Ovary (tissue), 9 donors: ENCODE data around the gene ZNF213. TPM values are rescaled to one million over a fixed set of nuclear protein-coding genes. Genes with fewer than 3 reads are reported as not detected.

Source experiments
- DNase-seq, 5 donors: peaks; one replicate each; pipeline ENCODE4 v3.0.0-alpha.2; 2019 to 2020
- H3K27ac ChIP-seq, 2 donors: fragments of 200-600 bp; one replicate each; pipeline versions ENCODE4 v1.5.1 to v1.8.0; 2019 to 2022
- H3K27me3 ChIP-seq: fragments of 200-600 bp; one replicate; pipeline ENCODE4 v1.8.0; 2022
- H3K36me3 ChIP-seq: fragments of 200-600 bp; sonication (generic); one replicate; pipeline ENCODE4 v1.5.1; 2019
- H3K4me1 ChIP-seq: one replicate; pipeline ENCODE4 v1.8.1; 2013; ENCODE audit warnings: mild to moderate bottlenecking, moderate library complexity; ENCODE audit not compliant: insufficient read depth
- H3K4me3 ChIP-seq: fragments of 200-600 bp; sonication (generic); one replicate; pipeline ENCODE4 v1.5.1; 2017
- H3K9me3 ChIP-seq, 2 donors: fragments of 200-600 bp in 1 of 2; sonication (generic) in 1 of 2; one replicate each; pipeline versions ENCODE4 v1.5.1 to v1.8.1; 2013 to 2019; ENCODE audit warnings: mild to moderate bottlenecking in 1 of 2, moderate library complexity in 1 of 2
- CTCF ChIP-seq, 3 donors: fragments of 450-650 bp in 2 of 3; fragments of 200-600 bp in 1 of 3; IDR thresholded peaks; one replicate each; pipeline versions ENCODE4 v1.5.1 to v1.8.0; 2016 to 2022; ENCODE audit warnings: antibody characterized with exemption in 3 of 3, mild to moderate bottlenecking in 1 of 3
- EP300 ChIP-seq: sonication (generic); formaldehyde crosslinking; IDR thresholded peaks from one replicate; pipeline ENCODE4 v1.6.1; 2017; ENCODE audit warnings: antibody characterized with exemption
- POLR2A ChIP-seq: fragments of 450-650 bp; IDR thresholded peaks from one replicate; pipeline ENCODE4 v1.6.1; 2017; ENCODE audit warnings: antibody characterized with exemption, mild to moderate bottlenecking, moderate library complexity
- WGBS, 3 donors: extraction: QIAGEN DNeasy Blood & Tissue Kit in 1 of 3; methylation state at CpG; one replicate each; pipeline versions ENCODE4 v1.1.5 to v1.1.7; 2013 to 2017; 5-methylcytosine and 5-hydroxymethylcytosine counted together
- intact Hi-C, 4 donors: fragments of 100-400 bp; cut with DNase I; formaldehyde crosslinking; loops; one replicate each; pipeline versions ENCODE4 v1.11.0 to v1.15.1; 2022 to 2023
- polyA plus RNA-seq, 2 donors: library from polyadenylated mRNA; stranded (reverse); fragments of 200-250 nt in 1 of 2; fragments of 350-450 nt in 1 of 2; fragmentation: Illumina TruSeq in 1 of 2; extraction: RNeasy Lipid Tissue Mini Kit (QIAGEN cat#74804) in 1 of 2; gene quantifications; one replicate each; pipeline ENCODE4 v1.2.3, GENCODE V29; 2013 to 2014
- total RNA-seq, 7 donors: library from RNA; depleted of rRNA in 2 of 7; stranded (reverse); fragments of >200 nt in 2 of 7; fragmentation: NEBNext Ultra II Directional in 3 of 7; extraction: Animal tissue kit (Norgen Biotek cat#: 25700) in 3 of 7; gene quantifications; one replicate each; pipeline versions ENCODE4 v1.1.0 to v1.2.4, GENCODE V29; 2016 to 2023
- donor health status: DM: no; HTN: no; CAD: no; lungs with moderate emphysema.
- donor health status: DM: no; HTN: no; CAD: no.
- donor health status: Bipolar disorder and iron deficiency.
- donor health status: DM: yes; HTN: yes; CAD: no.
- donor health status: DM: no; HTN: no; CAD: no.
- donor health status: DM: yes; HTN: yes; CAD: no.

The ZNF213 gene
- total and polyA plus RNA-seq, 9 donors, result 0.95 to 18.9 (median 11.4) TPM

GRCh38 chr16:3186946-3187690, 52.3 kb downstream of the ZNF213 start:
- Histone ChIP-seq H3K27me3 (no peaks in the 10 kb centered on the region), H3K27ac (no peak overlapping the region), H3K4me3 (no peak overlapping the region), H3K9me3 (peaks cover 0 to 9% of the 10 kb centered on the region in 2 donors), H3K36me3 (no peaks in the 10 kb centered on the region), H3K4me1 (peaks cover 1% of the 10 kb centered on the region)
- no peak for DNase-seq
- WGBS, 3 donors, result 74 to 80% (median 80%) methylated on average over 23 of the region's 23 CpGs
- intact Hi-C loops, result no loop called here
- no peak for TF ChIP-seq POLR2A

GRCh38 chr16:3187798-3188674, 53.2 kb downstream of the ZNF213 start, which contains the start of gene OR1F1:
OR1F1 (plus strand) TSS chr16:3188204.
- no peak for DNase-seq
- Histone ChIP-seq H3K27me3 (no peaks in the 10 kb centered on the region), H3K36me3 (no peaks in the 10 kb centered on the region), H3K4me3 (no peak within 1 kb of the TSS), H3K9me3 (peaks cover 0 to 9% of the 10 kb centered on the region in 2 donors), H3K4me1 (peaks cover 1% of the 10 kb centered on the region), H3K27ac (no peak within 1 kb of the TSS)
- intact Hi-C loops, result no loop called here
- no peak for TF ChIP-seq POLR2A
- TF ChIP-seq EP300, result no peak
- TF ChIP-seq CTCF (IDR thresholded peaks at IDR 0.05), result no peak
- WGBS, 3 donors, result 1 to 2% (median 1%) methylated on average over 51 of the region's 51 CpGs

DNA sequence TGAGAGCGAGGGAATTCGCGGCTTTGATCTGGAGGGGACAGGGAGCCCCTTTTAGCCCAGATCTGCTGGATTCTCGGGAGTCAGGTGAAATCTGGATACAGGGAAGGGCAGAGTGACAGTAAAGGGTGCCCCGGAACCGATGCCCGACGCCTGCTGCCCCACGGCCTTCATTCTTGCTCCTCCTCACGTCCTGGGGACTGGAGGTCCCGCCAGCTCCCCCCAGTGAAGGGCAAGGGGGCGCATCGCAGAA, 53.8 kb downstream of the ZNF213 start:
- 1 to 3% (median 1%) methylated on average over 13 of the region's 13 CpGs for WGBS, 3 donors
- TF ChIP-seq EP300, result no peak
- DNase-seq, result no peak
- no peaks in the 10 kb centered on the region for H3K27me3 ChIP-seq
- H3K36me3 ChIP-seq, result no peaks in the 10 kb centered on the region
- H3K9me3 ChIP-seq, result peaks cover 0 to 12% of the 10 kb centered on the region in 2 donors
- no peak overlapping the region for H3K27ac ChIP-seq
- intact Hi-C loops, result no loop called here
- H3K4me1 ChIP-seq, result peaks cover 1% of the 10 kb centered on the region
- no peak overlapping the region for H3K4me3 ChIP-seq

- Histone ChIP-seq H3K4me1 (peaks cover 1% of the 10 kb centered on the region), H3K27ac (no peak overlapping the region), H3K9me3 (peaks cover 0 to 12% of the 10 kb centered on the region in 2 donors), H3K36me3 (no peaks in the 10 kb centered on the region), H3K27me3 (no peaks in the 10 kb centered on the region), H3K4me3 (no peak overlapping the region)
- TF ChIP-seq CTCF (IDR thresholded peaks at IDR 0.05), result no peak
- TF ChIP-seq EP300, result no peak
- no peak for TF ChIP-seq POLR2A
- DNase-seq, result no peak
- intact Hi-C loops, result no loop called here
- WGBS, 3 donors, result 2% methylated on average over 48 to 61 of the region's 61 CpGs
These were observed 54.3 kb downstream of the ZNF213 start for GRCh38 chr16:3188925-3189825.

DNA sequence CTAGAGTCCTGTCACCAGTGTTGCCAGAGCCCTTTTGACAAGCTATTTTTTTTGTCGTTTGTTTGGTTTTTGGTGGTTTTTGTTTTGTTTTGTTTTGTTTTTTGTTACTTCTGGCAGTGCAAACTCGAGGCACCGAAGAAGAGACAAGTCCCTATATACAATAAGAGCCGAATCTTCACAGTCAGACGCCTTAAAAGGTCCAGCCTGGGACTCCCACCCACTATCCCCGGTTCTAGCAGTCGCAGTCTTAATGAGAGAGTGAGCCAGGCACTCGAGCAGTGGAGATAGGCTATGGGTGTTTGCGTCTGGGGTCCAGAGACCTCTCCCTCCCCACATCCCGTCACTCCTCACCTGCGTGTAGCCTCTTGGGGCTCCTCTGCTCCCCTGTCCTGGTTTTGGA, 55.0 kb downstream of the ZNF213 start:
- Histone ChIP-seq H3K27ac (no peak overlapping the region), H3K4me3 (no peak overlapping the region), H3K36me3 (no peaks in the 10 kb centered on the region), H3K9me3 (peaks cover 0 to 8% of the 10 kb centered on the region in 2 donors), H3K4me1 (peaks cover 1% of the 10 kb centered on the region), H3K27me3 (no peaks in the 10 kb centered on the region)
- 12 to 13% (median 12%) methylated on average over 11 of the region's 11 CpGs for WGBS, 3 donors
- no peak for TF ChIP-seq CTCF (IDR thresholded peaks at IDR 0.05)
- TF ChIP-seq POLR2A, result no peak
- no peak for TF ChIP-seq EP300
- DNase-seq, result no peak
- intact Hi-C loops, result no loop called here
